ENCODE data around the gene TMEM245.
A peak's percentile ranks its signal among the peaks of the same experiment; 100 is the strongest.

Gene TMEM245

GRCh38 chr9:109119439-109120203 lies at the start of gene TMEM245:
TSS of gene TMEM245 (minus strand) at chr9:109119947. CDS start at chr9:109119913, 34 bp downstream.
- DNase-seq = peak; percentile 94

- DNase-seq = no peak
Observed at GRCh38 chr9:109168170-109168569, 48.4 kb upstream of the TMEM245 start.

GRCh38 chr9:109167716-109168115 lies 48.0 kb upstream of the TMEM245 start:
- no peak for DNase-seq

- DNase-seq = no peak
Observed at GRCh38 chr9:109166771-109167601, 47.2 kb upstream of the TMEM245 start, which contains the start of gene FRRS1L. TSS of gene FRRS1L (minus strand) at chr9:109167249. CDS start at chr9:109167138, 111 bp downstream.

GRCh38 chr9:109166171-109166770 lies 46.5 kb upstream of the TMEM245 start:
- no peak for DNase-seq

- DNase-seq = no peak
Observed at GRCh38 chr9:109164042-109164441, 44.3 kb upstream of the TMEM245 start.

- no peak for DNase-seq
Observed at GRCh38 chr9:109163194-109163593, 43.4 kb upstream of the TMEM245 start.

- DNase-seq = no peak
Observed at GRCh38 chr9:109162677-109163076, 42.9 kb upstream of the TMEM245 start.

GRCh38 chr9:109161471-109161870 lies 41.7 kb upstream of the TMEM245 start:
- DNase-seq = no peak

- DNase-seq = no peak
Observed at GRCh38 chr9:109159583-109159982, 39.8 kb upstream of the TMEM245 start.

- DNase-seq = no peak
Observed at GRCh38 chr9:109158651-109159050, 38.9 kb upstream of the TMEM245 start.

- no peak for DNase-seq
Observed at GRCh38 chr9:109156708-109157107, 37.0 kb upstream of the TMEM245 start.

GRCh38 chr9:109150925-109151545 lies 31.3 kb upstream of the TMEM245 start:
- no peak for DNase-seq

GRCh38 chr9:109149722-109150121 lies 30.0 kb upstream of the TMEM245 start:
- DNase-seq = no peak

GRCh38 chr9:109149089-109149488 lies 29.3 kb upstream of the TMEM245 start:
- no peak for DNase-seq

- no peak for DNase-seq
Observed at GRCh38 chr9:109145051-109145450, 25.3 kb upstream of the TMEM245 start.

- DNase-seq = no peak
Observed at GRCh38 chr9:109143881-109144562, 24.3 kb upstream of the TMEM245 start.

GRCh38 chr9:109141375-109141774 lies 21.6 kb upstream of the TMEM245 start:
- no peak for DNase-seq

GRCh38 chr9:109139851-109140250 lies 20.1 kb upstream of the TMEM245 start:
- DNase-seq = no peak

- no peak for DNase-seq
Observed at GRCh38 chr9:109138421-109138820, 18.7 kb upstream of the TMEM245 start.

GRCh38 chr9:109134167-109134578 lies 14.4 kb upstream of the TMEM245 start:
- DNase-seq = no peak

GRCh38 chr9:109133533-109133932 lies 13.8 kb upstream of the TMEM245 start:
- DNase-seq = no peak

Data from NCI-H1436 treated with DMSO at 0.1 percent for 48 hours (cell line).